ENCODE measurements around the gene YEATS4.
"Not testable (repeated sequence)": the region's sequence is repeated elsewhere in the genome, so short reads cannot be mapped to it uniquely, and the experiment has no call there.

YEATS4 gene
- long read RNA-seq, donor 1, transcript YEATS4-204 (2 exons, 428 nt), result minor isoform, 6 of 90 reads
- long read RNA-seq, donor 1, transcript YEATS4-201 (7 exons, 1,434 nt), result major isoform, 29 of 90 reads
- long read RNA-seq, donor 1, partial matches to known transcripts, result 48 of 90 reads
- long read RNA-seq, donor 1, other reads (novel, unspliced or antisense), result 5 of 90 reads
- long read RNA-seq, donor 2, transcript YEATS4-201 (7 exons, 1,434 nt), result major isoform, 7 of 34 reads
- long read RNA-seq, donor 2, partial matches to known transcripts, result 23 of 34 reads
- long read RNA-seq, donor 2, other reads (novel, unspliced or antisense), result 0 of 34 reads
- long read RNA-seq, donor 3, transcript YEATS4-201 (7 exons, 1,434 nt), result major isoform, 7 of 31 reads
- long read RNA-seq, donor 3, partial matches to known transcripts, result 23 of 31 reads
- long read RNA-seq, donor 3, other reads (novel, unspliced or antisense), result 0 of 31 reads
- long read RNA-seq, donor 4, transcript YEATS4-201 (7 exons, 1,434 nt), result major isoform, 9 of 46 reads
- long read RNA-seq, donor 4, partial matches to known transcripts, result 34 of 46 reads
- long read RNA-seq, donor 4, other reads (novel, unspliced or antisense), result 0 of 46 reads
- long read RNA-seq, donor 5, transcript YEATS4-201 (7 exons, 1,434 nt), result major isoform, 18 of 58 reads
- long read RNA-seq, donor 5, partial matches to known transcripts, result 37 of 58 reads
- long read RNA-seq, donor 5, other reads (novel, unspliced or antisense), result 0 of 58 reads
- long read RNA-seq, donor 6, transcript YEATS4-201 (7 exons, 1,434 nt), result major isoform, 8 of 34 reads
- long read RNA-seq, donor 6, partial matches to known transcripts, result 24 of 34 reads
- long read RNA-seq, donor 6, other reads (novel, unspliced or antisense), result 0 of 34 reads
- long read RNA-seq, donor 7, transcript YEATS4-204 (2 exons, 428 nt), result minor isoform, 9 of 81 reads
- long read RNA-seq, donor 7, transcript YEATS4-201 (7 exons, 1,434 nt), result major isoform, 16 of 81 reads
- long read RNA-seq, donor 7, partial matches to known transcripts, result 49 of 81 reads
- long read RNA-seq, donor 7, other reads (novel, unspliced or antisense), result 5 of 81 reads
- long read RNA-seq, donor 8, transcript YEATS4-201 (7 exons, 1,434 nt), result major isoform, 9 of 36 reads
- long read RNA-seq, donor 8, partial matches to known transcripts, result 24 of 36 reads
- long read RNA-seq, donor 8, other reads (novel, unspliced or antisense), result 0 of 36 reads

DNA sequence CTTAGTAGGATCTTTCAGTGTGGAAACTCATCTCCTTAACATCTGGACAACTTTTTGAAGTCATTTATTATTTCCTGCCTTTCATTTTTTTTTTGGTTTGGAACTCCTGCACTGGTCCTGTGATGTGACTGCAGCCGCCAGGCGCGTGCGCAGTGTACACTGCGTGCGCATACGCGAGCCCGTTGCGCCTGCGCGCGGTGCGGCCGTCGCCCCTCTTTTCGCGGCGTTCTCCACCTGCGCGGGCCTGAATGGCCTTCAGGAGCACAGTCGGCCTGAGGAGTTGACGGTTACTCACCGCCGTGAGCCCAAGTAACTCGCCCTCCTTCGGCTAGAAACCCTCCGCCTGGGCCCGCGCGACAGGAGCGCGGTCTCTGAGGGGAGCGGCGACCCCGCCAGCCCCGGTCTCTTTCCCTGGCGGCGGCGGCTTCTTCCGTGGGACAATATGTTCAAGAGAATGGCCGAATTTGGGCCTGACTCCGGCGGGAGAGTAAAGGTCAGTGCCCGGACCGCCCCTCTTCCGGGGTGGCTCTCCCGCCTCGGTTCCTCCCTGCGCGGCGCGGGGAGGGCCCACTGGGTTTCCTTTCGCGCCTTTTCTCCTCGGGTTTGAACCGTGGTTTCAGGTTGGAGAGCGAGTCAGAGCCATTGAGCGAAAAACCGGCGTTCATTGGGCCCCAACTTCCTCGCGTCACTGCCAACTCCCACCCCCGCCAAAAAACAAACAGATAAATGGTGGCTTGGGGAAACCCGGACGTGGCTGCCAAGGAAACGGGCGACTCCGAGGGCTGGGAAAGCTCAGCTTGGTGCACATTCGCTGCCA, at the start of gene YEATS4:
YEATS4 (plus strand) TSS at position 213 of the 817 bp plus-strand sequence; CDS start at position 443, 230 bp downstream.
- peak; percentile 98 for DNase-seq

GRCh38 chr12:69313209-69313608, 46.3 kb upstream of the YEATS4 start:
- DNase-seq, result no peak

DNA sequence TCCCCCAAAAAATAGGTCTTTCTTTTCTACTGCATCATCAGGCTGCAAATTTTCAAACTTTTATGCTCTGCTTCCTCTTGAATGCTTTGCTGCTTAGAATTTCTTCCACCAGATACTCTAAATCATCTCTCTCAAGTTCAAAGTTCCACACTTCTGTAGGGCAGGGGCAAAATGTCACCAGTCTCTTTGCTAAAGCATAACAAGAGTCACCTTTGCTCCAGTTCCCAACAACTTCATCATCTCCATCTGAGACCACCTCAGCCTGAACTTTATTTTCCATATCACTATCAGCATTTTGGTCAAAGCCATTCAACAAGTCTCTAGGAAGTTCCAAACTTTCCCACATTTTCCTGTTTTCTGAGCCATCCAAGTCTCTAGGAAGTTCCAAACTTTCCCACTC, 42.8 kb upstream of the YEATS4 start:
- DNase-seq, result not testable (repeated sequence)

GRCh38 chr12:69317233-69317632, 42.3 kb upstream of the YEATS4 start:
- DNase-seq, result not testable (repeated sequence)

DNA sequence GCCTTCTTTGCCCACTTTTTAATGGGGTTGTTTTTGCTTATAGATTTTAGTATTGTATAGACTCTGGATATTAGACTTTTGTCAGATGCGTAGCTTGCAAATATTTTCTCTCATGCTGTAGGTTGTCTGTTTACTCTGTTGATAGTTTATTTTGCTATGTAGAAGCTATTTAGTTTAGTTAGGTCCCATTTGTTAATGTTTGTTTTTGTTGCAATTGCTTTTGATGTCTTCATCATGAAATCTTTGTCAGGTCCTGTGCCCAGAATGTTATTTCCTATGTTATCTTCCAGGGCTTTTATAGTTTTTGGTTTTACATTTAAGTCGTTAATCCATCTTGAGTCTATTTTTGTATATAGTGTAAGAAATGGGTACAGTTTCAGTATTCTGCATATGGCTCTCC, 41.3 kb upstream of the YEATS4 start:
- DNase-seq, result no peak

DNA sequence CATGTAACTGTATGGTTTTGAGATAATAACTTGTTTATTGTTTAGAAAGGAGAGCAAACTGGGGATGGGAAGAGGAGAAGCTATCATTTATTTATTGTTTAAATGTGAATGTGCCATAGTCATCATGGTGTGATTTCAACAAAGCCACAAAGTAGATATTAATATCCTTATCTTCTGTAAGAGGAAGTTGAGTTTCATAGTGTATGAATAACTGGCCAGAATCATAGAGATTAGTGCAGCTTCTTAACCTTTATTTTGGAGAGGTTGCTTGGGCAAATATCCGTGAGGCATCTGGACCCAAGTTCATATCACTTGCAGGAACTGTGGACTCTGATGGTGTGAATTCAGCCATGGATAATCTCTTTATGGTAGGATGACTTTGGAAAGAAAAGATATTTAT, 38.2 kb upstream of the YEATS4 start:
- DNase-seq, result no peak

DNA sequence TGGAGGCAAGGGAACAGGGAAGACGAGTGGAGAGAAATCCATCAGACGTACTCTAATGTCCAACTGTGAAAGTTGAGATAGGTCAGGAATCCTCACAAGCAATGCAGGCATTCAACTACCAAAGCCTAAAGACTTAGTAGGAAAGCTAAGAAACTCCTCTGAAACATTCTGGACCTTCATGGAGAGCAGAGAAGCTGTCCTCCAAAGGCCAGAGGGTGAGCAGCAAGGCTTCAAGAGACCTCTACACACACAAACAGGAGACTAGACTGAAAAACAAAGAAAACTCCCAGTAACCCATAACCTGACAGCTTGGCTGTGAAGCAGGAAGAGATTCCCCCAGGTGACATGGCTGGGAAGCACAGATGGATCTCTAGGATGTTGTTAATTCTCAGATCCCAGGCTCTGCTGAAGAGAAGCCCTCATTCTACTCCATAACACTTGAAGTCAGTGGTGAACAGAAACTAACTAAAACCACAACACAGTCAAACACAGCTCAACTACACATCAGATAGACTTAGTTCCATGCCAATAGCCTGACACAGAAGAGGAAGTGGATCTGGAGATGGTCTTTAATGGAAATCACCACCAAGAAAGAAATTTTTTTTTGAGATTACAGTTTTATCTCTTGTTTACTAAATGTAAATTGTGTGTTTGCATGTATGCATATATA, 34.6 kb upstream of the YEATS4 start:
- no peak for DNase-seq

DNA sequence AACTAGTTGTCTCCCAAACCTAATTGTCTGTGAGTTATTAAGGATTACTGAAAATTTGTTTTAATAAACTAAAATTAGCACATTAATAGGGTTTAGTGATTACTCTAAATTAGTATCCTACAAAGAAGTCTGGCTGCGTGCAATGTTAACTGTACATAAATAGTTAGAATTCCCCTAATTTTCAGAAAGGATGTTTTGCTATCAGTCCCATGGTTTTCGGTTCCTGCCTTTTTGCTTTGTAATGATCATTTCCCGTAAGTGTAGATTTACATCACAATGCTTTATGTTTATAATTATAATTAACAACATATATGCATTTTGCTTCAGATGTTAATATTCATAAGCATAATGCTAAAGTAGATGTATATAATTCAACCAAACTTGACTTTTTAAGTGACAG, 31.1 kb upstream of the YEATS4 start:
- no peak for DNase-seq

DNA sequence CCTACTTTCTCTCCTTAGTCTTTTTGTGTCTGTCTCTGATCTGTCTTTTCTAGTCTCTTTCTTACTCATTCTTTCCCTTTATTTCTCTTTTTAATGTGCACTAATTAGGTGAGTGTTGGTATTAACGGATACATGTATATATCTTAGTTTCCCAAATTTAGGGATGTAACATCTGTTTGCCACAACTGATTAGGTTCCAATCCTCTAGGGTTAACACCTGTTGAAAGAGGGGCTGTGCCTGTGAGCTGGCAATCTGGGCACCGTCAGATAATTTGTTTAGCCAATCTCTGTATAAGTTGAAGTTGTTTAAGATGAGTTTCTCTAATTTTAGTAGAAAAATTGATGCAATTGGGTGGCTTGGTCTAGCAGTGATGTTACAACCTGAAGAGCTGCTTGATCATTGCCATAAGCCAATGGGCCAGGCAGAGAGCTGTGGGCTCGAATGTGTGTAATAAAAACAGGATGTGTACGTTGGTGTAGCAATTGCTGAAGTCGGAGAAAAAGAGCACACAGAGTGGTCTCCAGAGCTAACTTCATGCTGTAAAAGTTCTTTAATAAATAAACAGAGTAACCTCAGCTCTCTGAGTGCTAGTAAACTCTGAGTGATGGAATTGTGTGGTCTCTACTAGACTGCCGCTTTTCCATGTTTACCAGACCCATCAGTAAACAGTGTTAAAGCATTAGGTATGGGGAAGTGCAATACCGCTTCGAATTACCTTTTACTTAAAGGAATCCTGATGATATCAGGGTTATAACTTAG, 29.7 kb upstream of the YEATS4 start:
- no peak for DNase-seq

DNA sequence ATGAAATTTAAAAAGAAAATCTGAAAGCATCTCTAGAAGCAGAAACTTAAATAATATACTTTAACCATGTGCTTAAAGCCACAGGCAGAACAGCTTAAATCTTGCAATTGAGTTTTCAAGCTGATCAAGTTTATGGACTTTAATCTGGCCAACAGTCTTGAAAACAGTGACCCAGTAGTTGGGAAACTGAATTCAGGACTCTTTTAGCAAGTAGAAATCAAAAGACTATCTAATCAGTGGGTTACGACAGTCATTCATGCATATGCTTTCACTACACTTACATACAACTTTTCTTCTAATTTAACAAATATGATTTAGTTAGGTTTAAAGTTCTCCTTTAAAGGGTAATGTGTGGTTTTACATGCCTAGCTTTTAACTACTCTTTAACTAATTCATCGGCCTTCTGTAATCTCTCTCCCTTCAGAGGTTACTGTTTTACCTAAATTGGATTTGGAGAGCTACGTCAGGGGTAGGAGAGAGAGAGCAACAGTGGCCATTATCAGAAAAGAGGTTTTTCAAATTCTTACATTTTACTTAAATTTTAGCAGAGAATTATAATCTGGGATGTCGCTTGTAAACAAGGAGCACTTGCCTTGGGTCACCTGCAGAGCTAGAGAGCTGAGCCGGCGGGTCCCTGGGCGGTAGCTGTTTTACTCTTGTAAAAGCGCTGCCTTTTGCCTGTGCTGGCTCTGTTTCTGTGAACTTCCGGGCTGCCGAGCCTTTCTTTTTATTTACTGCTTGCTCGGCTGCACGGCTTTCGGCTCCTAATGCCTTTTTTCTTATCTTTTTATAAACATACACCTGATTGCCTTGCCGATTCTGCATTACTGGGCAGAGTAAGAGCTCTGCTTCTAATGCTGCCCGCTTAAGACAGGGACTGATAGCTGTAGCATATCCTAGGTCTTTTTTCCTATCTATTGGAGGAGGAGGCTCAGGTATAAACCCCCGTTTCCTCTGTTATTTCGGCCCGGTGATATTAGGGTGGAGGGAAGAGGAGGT, 28.8 kb upstream of the YEATS4 start:
- DNase-seq, result peak; percentile 50

DNA sequence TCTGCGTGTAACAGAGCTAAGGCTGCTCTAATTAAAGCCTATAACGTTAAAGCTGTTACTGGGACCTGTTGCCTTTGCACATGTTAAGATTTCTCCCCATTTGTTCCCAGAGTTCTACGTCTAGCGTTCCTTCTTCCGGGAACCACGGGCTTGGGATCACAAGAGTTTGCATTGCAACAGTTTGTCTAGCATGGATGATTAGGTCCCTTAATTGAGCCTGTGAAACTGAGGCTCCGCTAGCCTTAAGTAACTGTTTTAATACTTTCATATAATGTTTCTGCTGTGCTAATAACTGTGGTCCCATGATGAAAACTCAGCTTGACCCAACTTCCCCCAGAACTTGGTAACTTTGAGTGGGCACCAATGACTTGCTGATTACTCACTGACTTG, 28.0 kb upstream of the YEATS4 start:
- DNase-seq, result no peak

DNA sequence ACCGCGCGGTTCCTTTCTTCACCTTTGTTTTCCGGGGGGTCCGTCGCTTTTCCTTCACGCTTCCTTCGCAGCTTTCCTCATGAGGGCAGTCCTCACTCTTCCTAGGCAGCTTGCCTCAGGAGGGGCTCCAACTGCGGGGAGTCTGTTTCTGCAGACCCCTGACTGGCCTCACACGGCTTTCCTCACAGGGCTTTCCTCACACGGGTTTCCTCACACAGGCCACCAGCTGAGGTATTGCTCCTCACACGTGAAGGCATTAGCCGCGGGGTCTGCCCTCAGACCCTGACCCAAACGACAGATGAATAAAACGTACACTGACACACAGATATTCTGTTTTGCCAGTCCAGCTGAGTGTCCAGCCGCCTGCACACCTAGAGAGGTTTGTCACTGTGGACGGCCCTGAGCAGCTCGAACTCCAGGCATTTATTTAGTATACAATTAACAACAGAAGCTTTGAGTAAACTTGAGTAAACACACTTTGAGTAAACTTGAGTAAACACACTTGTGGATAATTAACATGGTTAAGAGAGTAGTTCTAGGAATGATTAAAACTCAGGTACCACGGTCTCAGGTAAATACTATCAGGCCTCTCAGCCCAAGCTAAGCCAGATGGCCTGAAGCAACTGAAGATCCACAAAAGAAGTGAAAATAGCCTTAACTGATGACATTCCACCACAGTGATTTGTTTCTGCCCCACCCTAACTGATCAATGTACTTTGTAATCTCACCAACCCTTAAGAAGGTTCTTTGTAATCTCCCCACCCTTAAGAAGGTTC, 27.4 kb upstream of the YEATS4 start:
- peak; percentile 23 for DNase-seq

GRCh38 chr12:69332815-69333358, 26.7 kb upstream of the YEATS4 start:
- no peak for DNase-seq

DNA sequence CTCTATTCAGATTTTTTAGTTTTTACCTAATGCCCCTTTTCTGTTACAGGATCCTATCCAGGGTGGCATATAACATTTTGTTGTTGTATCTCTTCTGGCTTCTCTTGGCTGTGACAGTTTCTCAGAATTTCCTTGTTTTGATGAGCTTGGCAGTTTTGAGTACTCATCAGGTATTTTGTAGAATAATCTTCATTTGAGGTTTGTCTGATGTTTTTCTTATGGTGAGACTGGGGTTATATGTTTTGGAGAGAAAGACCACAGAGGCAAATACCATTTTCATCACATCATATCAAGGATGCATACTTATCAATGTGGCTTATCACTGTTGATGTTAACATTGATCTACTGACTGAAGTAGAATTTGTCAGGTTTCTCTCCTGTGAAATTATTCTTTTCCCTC, 25.4 kb upstream of the YEATS4 start:
- no peak for DNase-seq

DNA sequence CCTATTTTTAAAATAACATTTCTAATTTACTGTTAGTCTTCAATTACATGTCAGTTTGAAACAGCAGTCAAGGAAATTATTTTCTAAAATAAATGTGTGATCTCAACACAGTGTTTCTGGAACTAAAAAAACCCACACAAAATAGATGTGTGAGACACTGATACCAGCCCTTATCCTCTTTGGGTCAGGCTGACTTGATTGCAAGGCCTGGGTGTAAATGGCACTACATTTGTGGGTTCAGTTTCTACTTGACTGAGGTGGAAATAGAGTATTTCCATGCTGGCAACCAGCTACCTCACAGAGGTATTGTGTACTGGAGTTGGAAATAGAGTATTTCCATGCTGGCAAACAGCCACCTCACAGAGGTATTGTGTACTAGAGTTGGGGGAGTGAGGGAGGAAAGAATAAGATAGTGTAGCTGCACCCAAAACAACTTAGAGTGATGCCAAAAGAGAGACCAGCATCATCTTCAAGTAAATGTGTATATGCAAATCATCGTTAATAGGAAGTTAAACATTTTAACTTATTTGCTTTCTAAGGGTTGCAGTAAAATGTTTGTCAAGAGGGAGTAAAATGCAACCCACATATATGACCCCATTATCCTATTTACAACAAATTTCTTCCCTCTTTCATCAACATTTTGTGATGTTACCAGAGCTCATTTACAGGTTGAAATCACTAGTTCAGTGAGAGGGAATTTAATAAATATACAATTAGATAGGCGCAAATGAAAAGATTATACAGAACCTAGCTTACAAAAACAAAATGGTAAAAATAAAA, 22.0 kb upstream of the YEATS4 start:
- DNase-seq, result no peak

DNA sequence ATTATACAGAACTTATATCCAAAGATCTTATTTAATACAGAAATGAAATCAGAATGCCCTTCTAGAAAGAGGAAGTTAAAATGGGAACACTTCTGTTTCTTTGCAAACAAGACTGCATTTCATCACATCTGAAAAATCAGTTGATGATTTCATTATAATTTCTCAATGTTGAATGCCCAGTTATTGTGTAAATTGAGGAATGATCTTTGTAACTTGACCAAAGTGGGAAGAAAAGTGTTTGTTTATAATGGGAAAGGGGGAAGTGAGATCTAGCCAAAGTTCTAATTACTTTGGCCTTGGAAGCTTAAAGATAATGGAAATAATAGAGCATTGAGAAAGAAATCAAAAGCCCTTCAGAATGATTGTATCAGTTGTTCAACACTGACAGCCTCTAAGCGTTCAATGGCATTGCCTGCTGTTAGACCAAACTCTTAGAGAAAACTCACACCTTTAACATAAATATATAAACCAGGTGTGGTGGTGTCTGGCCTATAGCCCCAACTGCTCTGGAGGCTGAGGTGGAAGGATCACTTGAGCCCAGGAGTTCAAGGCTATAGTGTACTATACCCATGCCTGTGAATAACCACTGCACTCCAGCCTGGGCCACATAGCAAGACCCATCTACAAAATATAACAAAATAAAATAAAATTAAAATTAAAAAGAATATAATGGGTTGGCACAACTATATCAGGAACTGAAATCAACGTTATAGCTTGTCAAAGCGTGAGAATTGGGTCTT, 21.3 kb upstream of the YEATS4 start:
- DNase-seq, result no peak

All from right kidney (tissue), 9 donors.